HK-2 (cell line): ENCODE results near the gene ACAD10.
"Not testable (repeated sequence)": the region's sequence is repeated elsewhere in the genome, so short reads cannot be mapped to it uniquely, and the experiment has no call there.

Experiments
- DNase-seq: peaks from one replicate; pipeline ENCODE4 v3.0.0-alpha.2; 2018; ENCODE audit not compliant: unreplicated experiment

Gene ACAD10

DNA sequence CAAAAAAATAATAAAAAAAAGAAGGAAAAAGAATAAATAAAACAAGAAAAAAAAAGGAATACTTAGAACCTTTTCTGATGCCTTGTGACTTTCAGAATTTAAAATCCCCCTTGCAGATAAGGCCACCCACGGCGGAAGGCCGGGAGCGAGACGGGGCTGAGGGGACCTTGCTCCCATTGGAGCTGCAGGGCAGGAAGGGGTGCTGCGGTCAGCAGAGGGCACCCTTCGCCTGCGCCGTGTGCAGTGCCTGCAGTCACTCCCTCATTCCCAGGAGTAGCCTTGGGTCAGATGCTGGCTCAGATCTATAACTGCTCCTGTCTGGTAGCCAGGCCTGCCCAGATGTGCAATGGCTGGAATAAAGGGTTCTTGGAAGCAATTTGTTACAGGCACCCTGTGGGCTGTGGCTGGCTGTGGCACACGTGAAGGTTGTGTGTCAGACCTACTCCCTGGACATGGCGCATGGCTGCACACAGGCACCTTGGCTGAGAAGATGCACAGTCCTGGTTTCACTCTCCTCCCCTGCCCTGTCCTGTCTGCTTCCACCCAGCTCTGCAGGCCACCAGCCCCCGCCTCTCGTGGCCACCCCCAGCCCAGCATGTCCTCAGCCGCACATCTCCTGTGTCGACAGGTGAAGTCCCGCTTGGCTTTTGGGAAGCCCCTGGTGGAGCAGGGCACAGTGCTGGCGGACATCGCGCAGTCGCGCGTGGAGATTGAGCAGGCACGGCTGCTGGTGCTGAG, 67.5 kb downstream of the ACAD10 start:
- DNase-seq: peak; percentile 57

DNA sequence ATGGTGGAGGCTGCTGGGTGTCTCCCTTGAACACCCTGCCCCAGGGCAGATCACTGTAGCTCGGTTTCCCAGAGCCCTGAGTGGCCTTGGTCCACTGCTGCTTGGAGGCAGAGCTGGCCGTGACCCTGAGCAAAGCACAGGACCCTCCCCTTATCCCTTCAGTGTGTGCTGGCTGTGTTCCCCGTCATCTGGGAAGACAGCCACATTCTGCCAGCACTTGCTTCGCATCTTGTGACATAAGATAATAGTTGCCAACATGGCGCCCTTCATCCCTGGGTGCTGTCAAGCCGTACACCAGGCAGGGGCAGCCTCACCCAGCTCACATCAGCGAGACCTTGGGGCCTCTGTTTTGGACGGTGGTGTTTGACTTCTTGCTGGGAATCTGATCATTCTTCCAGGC, 68.8 kb downstream of the ACAD10 start:
- DNase-seq: no peak

- no peak for DNase-seq
Measured at GRCh38 chr12:111756196-111756595, 70.3 kb downstream of the ACAD10 start.

- no peak for DNase-seq
Measured at GRCh38 chr12:111756681-111757080, 70.8 kb downstream of the ACAD10 start.

DNA sequence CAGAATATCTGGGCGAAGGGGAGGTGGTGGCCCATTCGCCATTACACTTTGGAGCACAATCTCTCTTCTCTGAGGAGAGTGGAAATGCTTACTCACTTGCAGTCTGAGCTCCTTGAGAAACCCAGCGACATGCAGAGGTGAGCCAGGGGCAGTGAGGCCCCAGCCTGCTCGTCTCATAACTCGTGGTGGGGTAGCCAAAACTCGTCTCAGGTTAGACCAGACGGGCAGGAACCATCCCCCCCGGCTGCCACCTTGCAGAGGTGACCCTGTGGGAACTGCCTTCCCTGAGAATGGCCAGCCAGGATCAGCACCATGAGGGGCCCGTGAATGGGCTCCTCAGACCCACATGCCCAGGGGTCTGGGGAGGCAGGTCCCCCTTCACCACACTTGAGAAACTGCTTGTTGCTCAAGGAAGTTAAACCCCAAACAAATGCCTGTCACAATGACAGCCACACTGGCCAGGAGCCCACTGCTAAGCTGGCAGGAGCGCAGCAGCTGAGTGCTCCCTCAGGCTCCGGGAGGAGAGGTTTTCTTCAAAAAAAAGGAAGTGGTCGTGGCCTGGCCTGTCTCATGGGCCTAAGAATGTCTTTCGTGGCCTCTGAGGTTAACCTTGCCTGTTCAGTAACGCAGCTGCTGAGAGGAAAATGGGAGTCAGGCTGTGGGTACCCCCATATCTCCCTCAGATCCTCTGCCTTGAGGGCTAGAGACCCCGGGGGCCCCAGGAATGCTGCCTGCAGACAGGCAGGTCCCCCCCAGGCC, 71.7 kb downstream of the ACAD10 start:
- no peak for DNase-seq

DNA sequence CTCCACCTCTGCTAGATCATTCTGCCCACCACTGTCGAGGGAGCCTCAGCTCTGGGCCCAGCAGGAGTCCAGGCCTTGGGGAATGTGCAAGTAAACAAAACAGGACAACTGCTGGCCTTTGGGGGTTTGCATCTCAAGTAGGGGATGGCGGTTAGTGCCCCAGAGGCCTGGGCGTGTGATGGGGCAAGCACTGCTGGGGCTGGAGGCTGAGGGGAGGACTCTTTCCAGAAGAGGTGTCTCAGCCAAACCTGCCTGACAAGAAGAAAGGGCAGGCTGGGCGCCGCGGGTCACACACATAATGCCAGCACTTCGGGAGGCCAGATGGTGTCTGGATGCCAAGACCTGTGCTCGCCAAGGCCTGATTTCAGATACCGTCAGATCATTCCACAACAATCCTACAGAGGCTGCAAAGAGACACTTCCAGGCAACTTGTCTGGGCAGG, 72.3 kb downstream of the ACAD10 start:
- no peak for DNase-seq

GRCh38 chr12:111759271-111759670, 73.4 kb downstream of the ACAD10 start:
- no peak for DNase-seq

DNA sequence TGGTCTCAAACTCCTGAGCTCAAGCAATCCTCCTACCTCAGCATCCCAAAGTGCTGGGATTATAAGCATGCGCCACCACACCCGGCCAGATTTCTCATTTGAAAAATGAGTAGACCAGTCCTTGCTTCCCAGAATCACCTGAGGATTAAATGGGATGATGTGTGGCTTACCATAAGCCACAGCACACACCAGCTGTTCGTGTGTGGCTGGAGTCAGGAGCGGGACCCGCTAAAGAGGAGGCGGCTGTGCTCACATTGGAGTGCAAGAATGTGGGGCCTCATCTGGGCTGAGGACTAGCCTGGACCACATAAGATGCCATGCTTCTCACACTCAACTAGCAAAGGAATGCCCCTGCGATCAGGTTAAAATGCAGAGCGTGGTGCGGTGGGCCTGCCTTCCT, 74.1 kb downstream of the ACAD10 start:
- no peak for DNase-seq

DNA sequence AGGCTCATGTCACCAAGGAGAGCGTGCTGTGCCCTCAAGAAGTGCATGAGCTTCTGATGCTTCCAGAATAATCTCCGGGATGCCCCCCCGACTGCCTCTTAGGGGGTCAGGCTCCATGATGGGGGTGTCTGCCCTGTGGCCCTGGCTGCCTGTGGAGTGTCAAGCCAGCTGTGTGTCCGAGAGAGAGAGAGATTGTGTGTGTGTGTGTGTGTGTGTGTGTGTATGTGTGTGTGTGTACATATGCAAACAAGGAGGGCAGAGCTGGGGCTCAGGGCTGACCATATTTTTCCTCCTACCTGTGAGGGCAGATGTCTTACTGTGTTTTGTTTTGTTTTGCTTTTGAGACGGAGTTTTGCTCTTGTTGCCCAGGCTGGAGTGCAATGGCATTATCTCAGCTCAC, 75.2 kb downstream of the ACAD10 start:
- no peak for DNase-seq

GRCh38 chr12:111761706-111762105, 75.9 kb downstream of the ACAD10 start:
- no peak for DNase-seq

GRCh38 chr12:111763552-111763951, 77.7 kb downstream of the ACAD10 start:
- not testable (repeated sequence) for DNase-seq

- no peak for DNase-seq
Measured at GRCh38 chr12:111764120-111764821, 78.4 kb downstream of the ACAD10 start.

GRCh38 chr12:111766608-111767361, 80.9 kb downstream of the ACAD10 start, which contains the start of gene ALDH2:
Gene ALDH2, plus strand, starts transcription at chr12:111766933. Its CDS starts 50 bp downstream, at chr12:111766983.
- DNase-seq: no peak

DNA sequence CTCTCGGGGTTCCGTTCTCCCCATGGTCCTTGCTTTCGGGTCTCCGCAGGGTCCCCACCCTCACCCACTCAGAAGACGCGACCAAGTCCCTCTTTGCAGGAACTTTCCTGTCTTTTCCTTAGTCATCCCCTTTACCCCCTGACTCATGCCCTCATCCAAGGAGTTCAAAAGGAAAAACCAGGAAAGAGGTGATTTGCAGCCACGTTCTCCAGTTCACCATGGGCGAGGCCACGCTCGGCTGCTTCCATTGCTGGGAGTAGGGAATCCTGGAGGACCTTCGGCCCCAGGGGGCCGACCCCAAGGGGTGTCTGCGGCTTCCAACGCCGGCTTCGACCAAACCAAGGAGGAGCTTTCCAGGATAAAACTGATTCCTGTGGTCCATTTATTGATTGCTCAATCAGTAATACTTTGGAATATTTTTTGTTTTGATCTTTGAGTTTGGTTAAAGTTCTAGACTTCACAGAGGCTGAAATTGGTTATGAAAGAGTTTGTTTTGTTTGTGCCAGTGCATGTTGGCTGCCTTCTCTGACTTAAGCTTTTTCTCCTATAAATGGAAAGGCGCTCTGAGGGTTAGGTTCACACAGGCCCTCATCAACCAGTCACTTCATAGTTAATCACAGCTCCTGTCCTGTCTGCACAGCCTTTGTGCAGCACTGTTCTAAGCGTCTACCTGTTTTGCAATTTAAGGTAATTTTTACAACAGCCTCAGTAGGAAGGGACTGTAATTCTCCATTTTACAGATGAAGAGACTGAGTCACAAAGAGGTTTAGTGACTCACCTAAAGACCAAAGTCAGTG, 81.7 kb downstream of the ACAD10 start:
- DNase-seq: peak; percentile 45

- no peak for DNase-seq
Measured at GRCh38 chr12:111768159-111768895, 82.5 kb downstream of the ACAD10 start.

GRCh38 chr12:111769599-111769998, 83.7 kb downstream of the ACAD10 start:
- no peak for DNase-seq

DNA sequence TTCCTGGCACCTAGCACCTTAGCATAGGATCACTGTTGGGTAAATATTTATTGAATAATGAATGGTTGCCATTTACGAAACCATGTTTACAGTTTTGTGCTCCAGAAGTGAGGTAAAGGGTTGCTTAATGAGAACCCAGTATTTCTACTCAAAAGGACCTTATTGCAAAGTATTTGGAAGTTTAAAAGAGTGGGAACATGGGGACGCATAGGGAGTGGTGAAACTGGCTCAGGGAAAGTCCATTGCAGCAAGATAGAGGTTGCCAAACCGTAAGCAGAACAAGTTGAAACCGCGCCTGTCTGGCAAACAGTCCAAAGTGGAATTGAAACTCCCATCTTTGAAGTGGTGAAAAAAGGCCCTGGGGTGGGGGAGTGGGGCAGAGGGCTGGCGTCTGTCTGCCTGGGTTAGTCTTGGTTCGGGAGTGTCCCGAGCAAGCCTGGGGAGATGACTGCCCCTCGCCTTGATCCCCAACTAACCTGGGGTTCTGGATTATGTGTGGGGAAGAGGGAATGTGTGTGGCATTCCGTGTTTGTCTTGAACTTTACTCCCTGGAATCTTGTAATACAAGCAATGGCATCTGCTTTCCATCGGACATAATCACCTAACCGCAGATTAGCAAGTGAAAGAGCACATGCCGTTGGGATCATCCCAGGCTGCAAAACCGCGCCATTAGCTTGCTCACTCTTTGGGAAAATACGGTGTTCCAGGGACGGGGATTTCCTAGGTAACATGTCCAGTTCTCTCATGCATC, 88.1 kb downstream of the ACAD10 start:
- peak; percentile 64 for DNase-seq

DNA sequence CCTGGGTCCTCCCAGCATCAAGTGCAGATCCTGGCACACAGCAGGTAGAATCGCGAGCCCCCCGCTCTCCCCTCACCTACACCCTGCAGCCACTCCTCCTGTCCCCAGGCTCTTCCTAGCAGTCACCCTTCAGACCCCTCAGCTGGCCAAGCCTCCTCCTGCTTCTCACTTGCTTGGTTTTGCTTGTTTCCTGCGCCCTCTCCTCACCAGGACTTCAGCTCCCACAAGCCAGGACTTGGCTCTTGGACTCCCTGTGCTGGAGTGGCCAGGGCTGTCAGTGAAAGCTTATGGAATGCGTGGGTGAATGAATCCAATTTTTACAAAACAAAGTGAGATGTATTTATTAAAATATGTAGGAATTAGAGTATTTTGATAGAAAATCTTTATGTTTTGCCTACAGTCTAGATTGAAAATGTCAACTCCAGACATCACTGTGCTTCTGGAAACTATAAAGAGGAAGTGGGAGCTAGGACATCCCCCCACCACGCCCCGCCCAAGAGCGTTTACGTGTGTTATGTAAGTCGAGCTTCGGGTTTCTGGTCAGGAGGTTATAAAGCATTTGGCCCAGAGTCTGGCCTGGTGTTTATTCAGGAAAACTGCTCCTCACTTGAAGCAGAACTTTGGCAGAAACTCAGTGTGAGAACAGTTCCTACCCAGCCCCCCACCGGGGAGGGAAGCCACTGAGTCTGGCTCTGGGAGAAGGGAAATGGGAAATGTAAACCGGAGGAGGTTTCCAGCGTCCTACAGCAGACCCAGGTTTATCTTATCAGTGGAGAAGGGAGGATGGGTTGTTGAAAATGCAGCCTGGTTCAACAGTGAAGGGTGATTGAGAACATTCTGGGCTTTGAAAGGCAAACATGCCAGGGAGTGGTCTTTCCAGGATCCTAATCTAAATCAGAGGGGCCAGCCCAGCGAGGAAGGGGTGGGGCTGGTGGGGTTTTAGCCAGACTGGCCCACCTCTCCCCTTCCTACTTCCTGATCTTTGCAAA, 89.6 kb downstream of the ACAD10 start:
- DNase-seq: peak; percentile 45
